Epithelial cell of proximal tubule (primary cell): ENCODE measurements around the gene PAGE4. TPM values are rescaled to one million over a fixed set of nuclear protein-coding genes. Genes with fewer than 3 reads are reported as not detected.

Experiments used
- DNase-seq: peaks from one replicate; pipeline ENCODE4 v3.0.0-alpha.2; 2011; ENCODE audit warnings: low read depth
- H3K4me3 ChIP-seq: 2 replicates; pipeline ENCODE4 v1.5.1; 2011; ENCODE audit warnings: low read depth, mild to moderate bottlenecking, low read length
- CTCF ChIP-seq: conservative IDR thresholded peaks from 2 replicates; pipeline ENCODE4 v1.5.1; 2012; ENCODE audit warnings: low read depth, mild to moderate bottlenecking, low read length
- total RNA-seq: library from RNA; depleted of rRNA; stranded (reverse); fragments of >200 nt; gene quantifications from 2 replicates; pipeline ENCODE4 v1.2.3, GENCODE V29; 2015

Gene PAGE4
- total RNA-seq, 1 donor from 2014 or later: not detected

GRCh38 chrX:49848275-49848674 is 19.2 kb downstream of the PAGE4 start:
- no peak for DNase-seq
- no peak overlapping the region for H3K4me3 ChIP-seq
- no peak for TF ChIP-seq CTCF

GRCh38 chrX:49850028-49850427 is 20.9 kb downstream of the PAGE4 start:
- DNase-seq: no peak
- TF ChIP-seq CTCF: no peak
- no peak overlapping the region for H3K4me3 ChIP-seq

- TF ChIP-seq CTCF: no peak
- no peak for DNase-seq
- no peak overlapping the region for H3K4me3 ChIP-seq
Measured at GRCh38 chrX:49853661-49854060, 24.6 kb downstream of the PAGE4 start.

- DNase-seq: no peak
- no peak for TF ChIP-seq CTCF
- H3K4me3 ChIP-seq: no peak overlapping the region
Measured at GRCh38 chrX:49856819-49857218, 27.7 kb downstream of the PAGE4 start.

- H3K4me3 ChIP-seq: no peak overlapping the region
Measured at GRCh38 chrX:49858341-49858740, 29.2 kb downstream of the PAGE4 start.

GRCh38 chrX:49859491-49859890 is 30.4 kb downstream of the PAGE4 start:
- no peak for TF ChIP-seq CTCF
- no peak for DNase-seq
- no peak overlapping the region for H3K4me3 ChIP-seq

More at GRCh38 chrX:49858341-49858740, 29.2 kb downstream of the PAGE4 start:
- no peak for TF ChIP-seq CTCF
- no peak for DNase-seq

GRCh38 chrX:49860867-49861535 is 31.9 kb downstream of the PAGE4 start:
- TF ChIP-seq CTCF: no peak
- H3K4me3 ChIP-seq: no peak overlapping the region

More at GRCh38 chrX:49860867-49861535, 31.9 kb downstream of the PAGE4 start:
- DNase-seq: no peak
